GM21619 (cell line): ENCODE measurements around the gene B3GAT2.

Source experiments
- ATAC-seq: cut with Tn5 transposase; IDR thresholded peaks from one replicate; pipeline ENCODE4 v1.9.1; 2021; ENCODE audit not compliant: unreplicated experiment

Gene B3GAT2

GRCh38 chr6:70901324-70901723 lies 55.5 kb downstream of the B3GAT2 start:
- no peak for ATAC-seq

- no peak for ATAC-seq
Measured at GRCh38 chr6:70900047-70900446, 56.8 kb downstream of the B3GAT2 start.

GRCh38 chr6:70894001-70894400 lies 62.9 kb downstream of the B3GAT2 start:
- ATAC-seq = no peak

GRCh38 chr6:70889270-70889669 lies 67.6 kb downstream of the B3GAT2 start:
- ATAC-seq = no peak

- no peak for ATAC-seq
Measured at GRCh38 chr6:70886661-70887060, 70.2 kb downstream of the B3GAT2 start.

GRCh38 chr6:70886071-70886470 lies 70.8 kb downstream of the B3GAT2 start:
- no peak for ATAC-seq

GRCh38 chr6:70884074-70884983 lies 72.5 kb downstream of the B3GAT2 start:
- ATAC-seq = peak; percentile 66

- no peak for ATAC-seq
Measured at GRCh38 chr6:70879496-70879895, 77.4 kb downstream of the B3GAT2 start.

- no peak for ATAC-seq
Measured at GRCh38 chr6:70874181-70874913, 82.5 kb downstream of the B3GAT2 start.

GRCh38 chr6:70872469-70872868 lies 84.4 kb downstream of the B3GAT2 start:
- ATAC-seq = no peak

- ATAC-seq = no peak
Measured at GRCh38 chr6:70864401-70864800, 92.5 kb downstream of the B3GAT2 start.

- ATAC-seq = no peak
Measured at GRCh38 chr6:70863343-70863742, 93.5 kb downstream of the B3GAT2 start.

- no peak for ATAC-seq
Measured at GRCh38 chr6:70860920-70861319, 95.9 kb downstream of the B3GAT2 start.

- no peak for ATAC-seq
Measured at GRCh38 chr6:70860045-70860444, 96.8 kb downstream of the B3GAT2 start.

- ATAC-seq = peak; percentile 100
Measured at GRCh38 chr6:70857387-70858077, 99.3 kb downstream of the B3GAT2 start.

GRCh38 chr6:70852667-70853246 lies 104.1 kb downstream of the B3GAT2 start:
- ATAC-seq = no peak

GRCh38 chr6:70849348-70850069 lies 107.4 kb downstream of the B3GAT2 start:
- no peak for ATAC-seq

- no peak for ATAC-seq
Measured at GRCh38 chr6:70847106-70848084, 109.5 kb downstream of the B3GAT2 start.

- ATAC-seq = no peak
Measured at GRCh38 chr6:70846207-70846835, 110.5 kb downstream of the B3GAT2 start.
